Activated T-cell treated with anti-CD3 and anti-CD28 coated beads, Interleukin-2, amount 50 U/mL, for 24 hours (primary cell): ENCODE measurements around the gene TNXB.

Experiments used
- DNase-seq: peaks from one replicate; pipeline ENCODE4 v3.0.0-alpha.2; 2020
- H3K27ac Mint-ChIP-seq: 2 replicates; pipeline ENCODE4 v1.8.0; 2020; ENCODE audit warnings: mild to moderate bottlenecking, mixed read lengths
- H3K27me3 Mint-ChIP-seq: 2 replicates; pipeline ENCODE4 v1.8.0; 2020; ENCODE audit warnings: mixed read lengths
- H3K36me3 Mint-ChIP-seq: 2 replicates; pipeline ENCODE4 v1.8.0; 2020; ENCODE audit warnings: low read depth, mixed read lengths
- H3K4me1 Mint-ChIP-seq: 2 replicates; pipeline ENCODE4 v1.8.0; 2020; ENCODE audit warnings: low read depth, mixed read lengths
- H3K4me3 Mint-ChIP-seq: 2 replicates; pipeline ENCODE4 v1.8.0; 2020; ENCODE audit warnings: mild to moderate bottlenecking, moderate library complexity, mixed read lengths
- H3K9me3 Mint-ChIP-seq: 2 replicates; pipeline ENCODE4 v1.8.0; 2020; ENCODE audit warnings: mixed read lengths

TNXB gene, protein sequence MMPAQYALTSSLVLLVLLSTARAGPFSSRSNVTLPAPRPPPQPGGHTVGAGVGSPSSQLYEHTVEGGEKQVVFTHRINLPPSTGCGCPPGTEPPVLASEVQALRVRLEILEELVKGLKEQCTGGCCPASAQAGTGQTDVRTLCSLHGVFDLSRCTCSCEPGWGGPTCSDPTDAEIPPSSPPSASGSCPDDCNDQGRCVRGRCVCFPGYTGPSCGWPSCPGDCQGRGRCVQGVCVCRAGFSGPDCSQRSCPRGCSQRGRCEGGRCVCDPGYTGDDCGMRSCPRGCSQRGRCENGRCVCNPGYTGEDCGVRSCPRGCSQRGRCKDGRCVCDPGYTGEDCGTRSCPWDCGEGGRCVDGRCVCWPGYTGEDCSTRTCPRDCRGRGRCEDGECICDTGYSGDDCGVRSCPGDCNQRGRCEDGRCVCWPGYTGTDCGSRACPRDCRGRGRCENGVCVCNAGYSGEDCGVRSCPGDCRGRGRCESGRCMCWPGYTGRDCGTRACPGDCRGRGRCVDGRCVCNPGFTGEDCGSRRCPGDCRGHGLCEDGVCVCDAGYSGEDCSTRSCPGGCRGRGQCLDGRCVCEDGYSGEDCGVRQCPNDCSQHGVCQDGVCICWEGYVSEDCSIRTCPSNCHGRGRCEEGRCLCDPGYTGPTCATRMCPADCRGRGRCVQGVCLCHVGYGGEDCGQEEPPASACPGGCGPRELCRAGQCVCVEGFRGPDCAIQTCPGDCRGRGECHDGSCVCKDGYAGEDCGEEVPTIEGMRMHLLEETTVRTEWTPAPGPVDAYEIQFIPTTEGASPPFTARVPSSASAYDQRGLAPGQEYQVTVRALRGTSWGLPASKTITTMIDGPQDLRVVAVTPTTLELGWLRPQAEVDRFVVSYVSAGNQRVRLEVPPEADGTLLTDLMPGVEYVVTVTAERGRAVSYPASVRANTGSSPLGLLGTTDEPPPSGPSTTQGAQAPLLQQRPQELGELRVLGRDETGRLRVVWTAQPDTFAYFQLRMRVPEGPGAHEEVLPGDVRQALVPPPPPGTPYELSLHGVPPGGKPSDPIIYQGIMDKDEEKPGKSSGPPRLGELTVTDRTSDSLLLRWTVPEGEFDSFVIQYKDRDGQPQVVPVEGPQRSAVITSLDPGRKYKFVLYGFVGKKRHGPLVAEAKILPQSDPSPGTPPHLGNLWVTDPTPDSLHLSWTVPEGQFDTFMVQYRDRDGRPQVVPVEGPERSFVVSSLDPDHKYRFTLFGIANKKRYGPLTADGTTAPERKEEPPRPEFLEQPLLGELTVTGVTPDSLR (N-terminal part only)

GRCh38 chr6:32109114-32109764 lies at the start of gene TNXB:
Gene TNXB (minus strand): TSS chr6:32109338. CDS start chr6:32098198, 11,140 bp downstream.
- Mint-ChIP-seq H3K4me3 (no peak within 1 kb of the TSS), H3K27me3 (peaks cover 15% of the 10 kb centered on the region), H3K36me3 (peaks cover 10% of the 10 kb centered on the region), H3K4me1 (peaks cover 22% of the 10 kb centered on the region), H3K27ac (no peak within 1 kb of the TSS), H3K9me3 (no peaks in the 10 kb centered on the region)
- DNase-seq: no peak

DNA sequence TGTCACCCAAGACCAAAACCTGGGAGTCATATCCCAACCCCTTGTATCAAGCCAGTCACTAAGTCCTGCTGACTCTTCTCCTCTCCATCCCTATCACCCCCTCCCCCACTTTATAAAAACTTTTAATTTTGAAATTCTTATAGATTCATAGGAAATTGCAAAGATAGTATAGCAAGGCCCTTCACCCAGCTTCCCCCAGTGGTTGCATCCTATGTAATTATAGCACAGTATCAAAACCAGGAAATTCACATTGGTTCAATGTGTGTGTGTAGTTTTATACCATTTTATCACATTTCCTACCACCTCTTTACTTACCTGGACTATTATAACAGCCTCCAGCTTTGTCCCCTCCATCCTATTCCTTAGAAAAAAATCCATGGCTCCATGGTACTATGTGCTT lies 48.9 kb upstream of the TNXB start:
- no peaks in the 10 kb centered on the region for H3K9me3 Mint-ChIP-seq
- no peaks in the 10 kb centered on the region for H3K27me3 Mint-ChIP-seq
- peaks cover 22% of the 10 kb centered on the region for H3K4me1 Mint-ChIP-seq
- H3K36me3 Mint-ChIP-seq: peaks cover 53% of the 10 kb centered on the region
- no peak overlapping the region for H3K4me3 Mint-ChIP-seq
- H3K27ac Mint-ChIP-seq: no peak overlapping the region
- DNase-seq: no peak

DNA sequence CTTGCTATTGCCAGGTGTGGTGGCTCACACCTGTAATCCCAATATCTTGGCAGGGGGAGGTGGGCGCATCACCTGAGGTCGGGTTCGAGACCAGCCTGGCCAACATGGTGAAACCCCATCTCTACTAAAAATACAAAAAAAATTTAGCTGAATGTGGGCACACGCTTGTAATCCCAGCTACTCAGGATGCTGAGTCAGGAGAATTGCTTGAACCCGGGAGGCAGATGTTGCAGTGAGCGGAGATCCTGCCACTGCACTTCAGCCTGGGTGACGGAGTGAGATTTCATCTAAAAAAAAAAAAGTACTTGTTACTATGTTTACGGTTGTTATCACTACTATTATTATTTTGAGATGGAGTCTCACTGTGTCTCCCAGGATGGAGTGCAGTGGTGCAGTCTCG lies 47.8 kb upstream of the TNXB start:
- Mint-ChIP-seq H3K27ac (no peak overlapping the region), H3K4me3 (no peak overlapping the region), H3K27me3 (no peaks in the 10 kb centered on the region), H3K9me3 (no peaks in the 10 kb centered on the region), H3K4me1 (peaks cover 34% of the 10 kb centered on the region), H3K36me3 (peaks cover 41% of the 10 kb centered on the region)
- DNase-seq: no peak

DNA sequence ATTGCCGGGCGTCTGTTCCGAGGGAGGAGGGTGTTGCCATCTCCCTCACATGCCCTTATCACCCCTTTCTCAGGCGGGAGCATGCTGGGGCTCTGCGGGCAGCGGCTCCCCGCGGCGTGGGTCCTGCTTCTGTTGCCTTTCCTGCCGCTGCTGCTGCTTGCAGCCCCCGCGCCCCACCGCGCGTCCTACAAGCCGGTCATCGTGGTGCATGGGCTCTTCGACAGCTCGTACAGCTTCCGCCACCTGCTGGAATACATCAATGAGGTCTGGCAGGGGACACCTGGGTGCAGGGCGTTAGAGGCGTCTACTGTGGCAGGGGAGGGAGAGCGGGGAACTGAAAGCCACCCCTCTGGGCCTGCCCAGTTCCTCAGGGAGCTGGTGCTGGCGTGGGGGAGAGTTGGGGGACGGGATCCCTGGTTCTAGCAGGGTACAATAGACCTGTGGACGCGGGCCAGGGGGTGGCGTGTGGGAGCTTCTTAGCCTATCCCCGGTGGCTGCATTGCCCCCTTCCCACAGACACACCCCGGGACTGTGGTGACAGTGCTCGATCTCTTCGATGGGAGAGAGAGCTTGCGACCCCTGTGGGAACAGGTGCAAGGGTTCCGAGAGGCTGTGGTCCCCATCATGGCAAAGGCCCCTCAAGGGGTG lies 45.5 kb upstream of the TNXB start:
- peak overlapping the region; percentile 94 for H3K4me3 Mint-ChIP-seq
- peaks cover 14% of the 10 kb centered on the region for H3K27me3 Mint-ChIP-seq
- H3K27ac Mint-ChIP-seq: peak overlapping the region; percentile 96
- DNase-seq: peak; percentile 75
- peaks cover 41% of the 10 kb centered on the region for H3K36me3 Mint-ChIP-seq
- no peaks in the 10 kb centered on the region for H3K9me3 Mint-ChIP-seq
- H3K4me1 Mint-ChIP-seq: peaks cover 49% of the 10 kb centered on the region

- Mint-ChIP-seq H3K36me3 (peaks cover 38% of the 10 kb centered on the region), H3K27me3 (peaks cover 18% of the 10 kb centered on the region), H3K4me1 (peaks cover 52% of the 10 kb centered on the region), H3K4me3 (peak within 1 kb of the TSS; percentile 94), H3K9me3 (no peaks in the 10 kb centered on the region), H3K27ac (peak within 1 kb of the TSS; percentile 96)
- DNase-seq: peak; percentile 86
These were observed 44.7 kb upstream of the TNXB start, which contains the start of gene PPT2 for GRCh38 chr6:32153564-32154513. Gene PPT2 (plus strand): TSS chr6:32154141. CDS start chr6:32154595, 454 bp downstream.

- Mint-ChIP-seq H3K9me3 (no peaks in the 10 kb centered on the region), H3K4me1 (peaks cover 61% of the 10 kb centered on the region), H3K27ac (peak overlapping the region; percentile 96), H3K4me3 (peak overlapping the region; percentile 94), H3K27me3 (peaks cover 27% of the 10 kb centered on the region), H3K36me3 (peaks cover 30% of the 10 kb centered on the region)
- DNase-seq: no peak
These were observed 43.8 kb upstream of the TNXB start for GRCh38 chr6:32152769-32153563.

- H3K4me3 Mint-ChIP-seq: peak within 1 kb of the TSS; percentile 94
- no peaks in the 10 kb centered on the region for H3K9me3 Mint-ChIP-seq
- no peak within 1 kb of the TSS for H3K27ac Mint-ChIP-seq
- H3K4me1 Mint-ChIP-seq: peaks cover 62% of the 10 kb centered on the region
- H3K27me3 Mint-ChIP-seq: peaks cover 28% of the 10 kb centered on the region
- DNase-seq: no peak
- peaks cover 23% of the 10 kb centered on the region for H3K36me3 Mint-ChIP-seq
These were observed 43.0 kb upstream of the TNXB start, which contains the start of gene PRRT1 for GRCh38 chr6:32151863-32152768. Gene PRRT1 (minus strand): TSS chr6:32151939. CDS start chr6:32151827, 112 bp downstream.

GRCh38 chr6:32151181-32151862 lies 42.2 kb upstream of the TNXB start:
- Mint-ChIP-seq H3K9me3 (no peaks in the 10 kb centered on the region), H3K27ac (no peak overlapping the region), H3K4me3 (peak overlapping the region; percentile 55)

DNA sequence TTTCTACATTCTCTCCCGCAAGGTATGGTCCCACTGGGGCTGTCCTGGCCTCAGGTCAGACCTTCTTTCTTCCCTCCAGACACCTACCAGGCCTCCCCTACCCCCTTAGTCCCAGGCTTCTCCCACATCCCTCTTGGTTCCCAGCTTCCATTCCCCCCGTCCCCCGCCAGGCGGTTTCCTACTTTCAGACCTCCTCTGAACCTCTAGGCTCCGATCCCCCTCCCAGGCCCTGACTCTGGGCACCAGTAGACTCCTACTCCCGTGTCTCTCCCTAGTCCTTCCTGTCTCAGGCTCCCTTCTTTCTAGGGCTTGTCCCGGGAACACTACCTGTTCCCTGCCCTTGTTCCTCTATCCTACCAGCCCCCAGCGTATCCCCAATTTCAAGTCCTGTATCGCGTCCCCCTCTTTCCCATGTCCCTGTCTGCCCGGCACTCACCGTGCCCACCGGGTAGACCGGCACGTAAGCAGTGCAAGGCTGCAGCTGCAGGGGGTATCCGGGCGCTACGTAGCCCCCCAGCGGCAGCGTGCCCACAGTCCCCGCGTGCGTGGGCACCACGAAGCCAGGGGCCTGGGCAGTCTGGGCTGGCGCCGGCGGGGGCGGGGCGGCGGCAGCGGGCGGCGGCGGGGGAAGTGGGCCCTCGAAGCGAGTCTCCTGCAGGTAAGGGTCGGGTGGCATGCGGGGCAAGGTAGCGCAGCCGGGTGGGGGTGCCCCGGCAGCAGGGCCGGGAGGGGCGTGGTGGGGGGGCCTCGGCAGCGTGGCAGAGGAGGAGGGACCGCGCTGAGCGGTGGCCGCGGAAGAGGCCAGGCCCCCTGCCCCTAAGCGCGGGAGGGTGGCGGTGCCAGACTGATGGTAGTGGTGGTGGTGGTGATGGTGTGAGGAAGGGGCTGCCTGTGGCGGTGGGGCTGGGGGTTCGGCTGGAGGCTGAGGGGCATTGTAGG lies 41.1 kb upstream of the TNXB start:
- DNase-seq: no peak
- H3K4me1 Mint-ChIP-seq: peaks cover 57% of the 10 kb centered on the region
- H3K27ac Mint-ChIP-seq: no peak overlapping the region
- H3K36me3 Mint-ChIP-seq: peaks cover 8% of the 10 kb centered on the region
- no peaks in the 10 kb centered on the region for H3K9me3 Mint-ChIP-seq
- peaks cover 28% of the 10 kb centered on the region for H3K27me3 Mint-ChIP-seq
- no peak overlapping the region for H3K4me3 Mint-ChIP-seq

More at GRCh38 chr6:32151181-32151862, 42.2 kb upstream of the TNXB start:
- H3K4me1 Mint-ChIP-seq: peaks cover 62% of the 10 kb centered on the region
- peaks cover 16% of the 10 kb centered on the region for H3K36me3 Mint-ChIP-seq
- peaks cover 28% of the 10 kb centered on the region for H3K27me3 Mint-ChIP-seq
- DNase-seq: no peak
